Epithelial cell of esophagus (primary cell): Measurements from ENCODE around the gene EPHX1.
"Not testable (repeated sequence)": the region's sequence is repeated elsewhere in the genome, so short reads cannot be mapped to it uniquely, and the experiment has no call there.

ENCODE experiments used
- DNase-seq: peaks from one replicate; pipeline ENCODE4 v3.0.0; 2010; ENCODE audit warnings: low read depth
- H3K4me3 ChIP-seq: 2 replicates; pipeline ENCODE4 v1.5.1; 2011; ENCODE audit warnings: mild to moderate bottlenecking, low read length, control low read depth
- CTCF ChIP-seq: IDR thresholded peaks from 2 replicates; pipeline ENCODE4 v1.5.1; 2011; ENCODE audit warnings: low read depth, mild to moderate bottlenecking, low read length, control low read depth, inconsistent platforms; ENCODE audit not compliant: insufficient read depth; ENCODE audit errors: missing control alignments

The EPHX1 gene

GRCh38 chr1:225808136-225808535 is 1.8 kb upstream of the EPHX1 start:
- no peak for TF ChIP-seq CTCF

GRCh38 chr1:225810579-225811538 is 935 bp downstream of the EPHX1 start:
- peak; percentile 25 for DNase-seq

More at GRCh38 chr1:225808136-225808535, 1.8 kb upstream of the EPHX1 start:
- H3K4me3 ChIP-seq: no peak overlapping the region
- DNase-seq: no peak

GRCh38 chr1:225811622-225812487 is 1.9 kb downstream of the EPHX1 start:
- DNase-seq: peak; percentile 19
- peak; percentile 30 for TF ChIP-seq CTCF
- no peak overlapping the region for H3K4me3 ChIP-seq

More at GRCh38 chr1:225810579-225811538, 935 bp downstream of the EPHX1 start:
- peak overlapping the region; percentile 60 for H3K4me3 ChIP-seq

GRCh38 chr1:225812488-225813213 is 2.7 kb downstream of the EPHX1 start:
- no peak for DNase-seq
- no peak overlapping the region for H3K4me3 ChIP-seq
- TF ChIP-seq CTCF: no peak

- no peak overlapping the region for H3K4me3 ChIP-seq
- DNase-seq: peak; percentile 76
- no peak for TF ChIP-seq CTCF
Observed at GRCh38 chr1:225813214-225813964, 3.5 kb downstream of the EPHX1 start.

GRCh38 chr1:225814381-225814780 is 4.5 kb downstream of the EPHX1 start:
- DNase-seq: no peak
- no peak overlapping the region for H3K4me3 ChIP-seq
- TF ChIP-seq CTCF: no peak

- DNase-seq, H3K4me3 ChIP-seq: not testable (repeated sequence)
Observed at GRCh38 chr1:225815090-225815489, 5.2 kb downstream of the EPHX1 start.
